Stromal cell of bone marrow (primary cell): ENCODE results near the gene TRMT112.
"Not testable (repeated sequence)": the region's sequence is repeated elsewhere in the genome, so short reads cannot be mapped to it uniquely, and the experiment has no call there.

Experiments used
- DNase-seq: peaks from one replicate; pipeline ENCODE4 v3.0.0-alpha.2; 2012; ENCODE audit warnings: low read depth

TRMT112 gene

DNA sequence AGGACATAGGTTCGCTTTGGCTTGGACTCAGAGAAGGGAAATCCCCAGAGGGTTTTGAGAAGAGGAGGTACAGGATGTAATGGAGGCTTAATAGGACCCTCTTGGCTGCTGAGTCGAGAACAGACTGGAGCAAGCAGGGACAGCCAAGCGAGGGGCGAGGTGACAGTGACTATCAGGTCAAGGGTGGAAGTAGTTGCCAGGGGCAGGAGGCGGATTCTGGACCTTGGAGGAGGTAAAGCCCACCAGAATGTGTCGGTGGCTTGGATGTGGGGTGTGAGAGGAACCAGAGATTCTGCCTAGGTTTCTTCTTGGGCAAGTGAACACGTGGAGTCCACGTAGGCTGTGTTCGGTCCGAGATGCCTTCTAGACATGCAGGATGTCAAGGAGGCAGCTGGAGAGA, 4.4 kb downstream of the TRMT112 start:
- no peak for DNase-seq

DNA sequence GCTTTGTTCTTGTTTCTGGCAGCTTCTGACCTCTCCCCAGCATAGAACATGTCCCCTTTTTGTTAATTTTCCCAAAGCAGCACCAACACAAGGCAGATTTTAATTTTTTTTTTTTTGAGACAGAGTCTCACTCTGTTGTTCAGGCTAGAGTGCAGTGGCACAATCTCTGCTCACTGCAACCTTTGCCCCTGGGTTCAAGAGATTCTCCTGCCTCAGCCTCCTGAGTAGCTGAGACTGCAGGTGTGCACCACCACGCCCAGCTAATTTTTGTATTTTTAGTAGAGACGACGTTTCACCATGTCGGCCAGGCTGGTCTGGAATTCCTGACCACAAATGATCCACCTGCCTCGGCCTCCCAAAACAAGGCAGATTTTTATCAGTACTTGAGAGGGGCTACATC, 9.6 kb downstream of the TRMT112 start:
- not testable (repeated sequence) for DNase-seq

DNA sequence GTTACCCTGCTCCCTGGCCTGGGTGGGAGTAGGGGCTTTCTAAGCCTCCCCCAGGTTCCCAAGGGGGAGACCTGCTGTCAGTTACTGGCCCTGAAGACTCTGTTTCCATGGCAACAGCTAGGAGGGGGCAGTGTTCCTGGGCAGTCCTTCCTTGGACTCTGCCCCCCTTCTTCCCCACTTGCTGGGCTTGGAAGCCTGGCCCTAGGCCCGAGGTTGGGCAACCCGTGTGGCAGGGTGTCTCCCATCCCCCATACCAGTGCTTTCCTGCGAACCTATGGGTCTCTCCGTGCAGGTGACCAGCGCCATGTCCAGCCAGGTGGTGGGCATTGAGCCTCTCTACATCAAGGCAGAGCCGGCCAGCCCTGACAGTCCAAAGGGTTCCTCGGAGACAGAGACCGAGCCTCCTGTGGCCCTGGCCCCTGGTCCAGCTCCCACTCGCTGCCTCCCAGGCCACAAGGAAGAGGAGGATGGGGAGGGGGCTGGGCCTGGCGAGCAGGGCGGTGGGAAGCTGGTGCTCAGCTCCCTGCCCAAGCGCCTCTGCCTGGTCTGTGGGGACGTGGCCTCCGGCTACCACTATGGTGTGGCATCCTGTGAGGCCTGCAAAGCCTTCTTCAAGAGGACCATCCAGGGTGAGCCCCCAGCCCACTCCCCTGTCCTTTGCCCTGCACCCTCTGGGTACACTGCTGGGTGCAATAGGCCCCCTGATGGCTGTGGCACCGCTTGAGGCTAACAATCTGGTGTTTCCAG, 10.3 kb downstream of the TRMT112 start:
- DNase-seq: no peak

DNA sequence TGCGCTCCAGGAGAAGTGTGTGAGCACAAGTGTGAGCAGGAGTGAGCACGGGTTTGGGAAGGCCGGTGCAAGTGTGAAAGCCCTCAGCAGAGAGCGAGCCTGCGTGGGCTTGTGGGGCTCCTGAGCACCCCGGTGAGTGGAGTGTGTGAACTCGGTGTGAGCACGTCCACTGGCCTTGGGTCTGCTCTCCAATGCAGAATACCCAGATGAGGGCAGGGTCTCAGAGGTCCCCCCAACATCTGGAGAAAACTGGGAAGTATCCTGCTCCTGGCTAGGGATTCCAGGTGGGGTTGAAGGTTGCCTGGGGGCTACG, 10.8 kb downstream of the TRMT112 start:
- DNase-seq: no peak

DNA sequence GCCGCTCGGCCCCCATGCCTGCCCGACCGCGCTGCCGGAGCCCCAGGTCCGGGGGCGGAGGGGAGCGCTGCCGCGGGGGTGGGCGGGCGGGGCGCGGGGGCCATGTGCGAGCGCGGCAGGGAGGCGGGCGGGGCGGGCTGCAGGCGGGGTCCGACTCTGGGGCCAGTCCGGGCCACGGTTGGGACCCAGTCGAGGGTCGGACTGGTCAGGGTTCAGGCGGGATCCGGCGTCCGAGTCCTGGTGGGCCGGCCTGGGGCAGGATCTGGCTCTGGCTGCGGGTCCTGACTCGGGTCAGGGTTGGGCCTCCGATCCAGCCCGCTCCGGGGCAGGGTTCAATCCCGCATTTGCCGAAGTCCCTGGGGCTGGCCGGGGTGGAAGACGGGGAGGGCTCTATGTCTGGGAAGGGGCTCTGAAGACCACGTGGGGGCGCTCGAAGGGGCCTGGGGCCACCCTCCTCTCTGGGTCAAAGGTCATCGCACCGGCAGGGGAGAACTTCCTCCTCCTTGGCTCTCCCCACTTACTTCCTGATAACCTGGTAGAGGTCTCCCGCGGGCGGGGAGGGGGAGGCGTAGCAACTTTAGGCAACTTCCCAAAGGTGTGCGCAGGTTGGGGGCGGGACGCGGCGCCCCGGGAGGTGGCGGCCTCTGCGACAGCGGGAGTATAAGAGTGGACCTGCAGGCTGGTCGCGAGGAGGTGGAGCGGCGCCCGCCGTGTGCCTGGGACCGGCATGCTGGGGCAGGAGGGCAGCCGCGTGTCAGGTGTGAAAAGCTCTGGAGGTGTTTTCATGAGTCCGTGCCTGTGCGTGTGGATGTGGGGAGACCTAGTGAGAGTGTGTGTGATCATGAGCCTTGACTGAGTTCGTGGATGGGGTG, 11.4 kb downstream of the TRMT112 start:
- no peak for DNase-seq

DNA sequence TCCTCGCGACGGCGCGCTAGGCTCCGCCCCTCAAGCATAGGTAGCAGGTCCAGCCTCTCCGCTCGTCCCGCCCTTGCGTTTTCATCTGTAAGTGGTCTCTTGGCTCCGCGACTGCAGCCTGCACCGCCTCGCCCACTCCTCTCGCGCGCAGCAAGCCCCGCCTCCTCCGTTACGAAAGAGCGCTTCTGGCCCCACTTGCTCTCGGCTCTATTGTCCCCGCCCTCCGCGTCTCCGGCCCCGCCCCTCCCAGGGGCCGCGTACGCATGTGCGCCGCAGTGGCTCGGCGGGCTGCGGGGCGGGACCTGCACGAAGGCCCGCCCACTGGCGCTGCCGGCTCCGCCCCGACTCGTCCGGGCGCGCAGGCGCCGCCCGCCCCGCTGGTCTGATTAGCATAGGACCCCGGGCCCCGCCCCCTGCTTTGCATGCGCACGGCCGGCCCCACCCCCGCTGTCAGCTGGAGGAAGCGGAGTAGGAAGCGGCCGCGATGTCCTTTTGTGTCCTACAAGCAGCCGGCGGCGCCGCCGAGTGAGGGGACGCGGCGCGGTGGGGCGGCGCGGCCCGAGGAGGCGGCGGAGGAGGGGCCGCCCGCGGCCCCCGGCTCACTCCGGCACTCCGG, 12.2 kb downstream of the TRMT112 start, which contains the start of gene ESRRA:
ESRRA (plus strand) TSS at position 450 of the 616 bp plus-strand sequence. CDS start 1,656 bp downstream, outside the sequence.
- DNase-seq: peak; percentile 88

DNA sequence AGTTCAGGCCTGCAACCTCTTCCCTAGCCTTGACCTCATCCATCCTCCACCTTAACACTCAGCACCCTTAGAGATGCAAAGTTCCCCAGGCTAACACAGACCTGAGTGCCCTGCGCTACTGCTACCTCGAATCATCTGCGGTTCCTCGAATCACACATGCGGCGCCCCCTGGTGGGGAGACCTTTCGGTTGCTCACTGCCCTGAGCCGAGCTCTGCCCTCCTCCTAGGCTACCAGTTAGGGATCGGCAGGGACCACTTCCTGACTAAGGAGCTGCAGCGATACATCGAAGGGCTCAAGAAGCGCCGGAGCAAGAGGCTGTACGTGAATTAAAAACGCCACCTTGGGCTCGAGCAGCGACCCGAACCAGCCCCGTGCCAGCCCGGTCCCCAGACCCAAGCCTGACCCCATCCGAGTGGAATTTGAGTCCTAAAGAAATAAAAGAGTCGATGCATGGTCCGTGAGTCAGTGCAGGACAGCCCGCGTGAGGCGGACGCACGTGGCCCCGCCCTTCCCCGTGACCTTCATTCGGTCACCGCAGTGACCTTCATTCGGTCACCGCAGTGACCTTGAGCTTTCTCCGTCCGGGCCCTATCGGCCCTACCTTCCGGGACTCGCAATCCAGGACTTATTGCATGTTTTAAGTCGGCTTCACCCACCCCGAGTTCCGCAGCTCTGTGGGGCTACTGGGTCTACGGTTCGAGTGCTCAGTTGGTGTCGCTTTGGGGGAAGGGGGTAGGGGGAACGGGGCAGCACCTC, 12.9 kb downstream of the TRMT112 start:
- DNase-seq: peak; percentile 74

DNA sequence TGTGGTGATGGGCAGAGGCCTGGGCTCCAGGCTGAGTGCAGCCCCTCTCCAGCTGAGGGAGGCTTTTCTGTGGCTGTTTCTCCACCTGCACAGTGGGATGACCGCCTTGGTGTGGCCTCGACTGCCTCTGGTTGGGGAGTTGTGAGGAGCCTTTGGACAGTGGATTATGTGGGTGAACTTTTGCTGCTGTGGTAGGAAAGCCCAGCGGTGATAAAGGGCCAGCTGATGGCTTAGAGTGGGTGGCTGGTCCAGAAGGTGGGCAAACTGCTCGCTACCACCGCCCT, 13.4 kb downstream of the TRMT112 start:
- DNase-seq: no peak

DNA sequence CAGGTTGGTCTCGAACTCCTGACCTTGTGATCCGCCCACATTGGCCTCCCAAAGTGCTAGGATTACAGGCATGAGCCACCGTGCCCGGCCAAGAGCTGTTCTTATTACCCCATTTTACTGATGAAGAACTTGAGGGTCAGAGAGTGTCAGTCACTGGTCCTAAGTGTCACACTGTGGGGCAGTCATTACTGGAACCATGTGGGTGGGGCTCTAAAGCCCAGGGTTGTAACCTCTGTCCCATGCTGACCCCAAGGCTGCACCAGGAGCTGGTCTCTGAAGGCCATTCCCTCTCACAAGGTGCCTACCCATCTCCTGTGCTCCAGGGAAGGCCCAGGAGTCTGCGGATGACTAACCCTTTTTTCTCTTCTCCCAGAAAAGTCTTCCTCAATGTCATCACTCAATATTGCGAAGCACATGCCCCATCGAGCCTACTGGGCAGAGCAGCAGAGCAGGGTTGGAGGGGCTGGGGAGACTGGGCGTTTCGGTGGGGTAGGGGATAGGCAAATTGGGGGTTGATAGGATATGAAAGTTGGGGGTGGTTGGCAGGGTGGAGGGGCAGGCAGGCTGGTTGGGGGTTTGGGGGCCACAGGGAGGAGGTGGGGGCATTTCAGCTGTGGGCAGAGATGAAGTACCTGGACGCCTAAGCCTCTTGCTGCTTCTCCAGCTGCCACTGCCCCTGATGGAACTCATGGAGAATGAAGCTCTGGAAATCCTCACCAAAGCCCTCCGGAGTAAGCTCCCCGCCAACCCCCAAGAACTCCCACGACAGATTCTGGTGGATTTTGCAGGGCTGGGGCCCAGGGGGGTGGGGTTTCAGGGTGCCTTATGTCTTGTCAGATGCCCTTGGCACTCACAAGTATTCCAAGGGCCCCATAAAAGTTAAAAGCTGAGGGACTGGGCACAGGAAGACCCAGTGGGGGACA, 14.0 kb downstream of the TRMT112 start:
- DNase-seq: no peak

DNA sequence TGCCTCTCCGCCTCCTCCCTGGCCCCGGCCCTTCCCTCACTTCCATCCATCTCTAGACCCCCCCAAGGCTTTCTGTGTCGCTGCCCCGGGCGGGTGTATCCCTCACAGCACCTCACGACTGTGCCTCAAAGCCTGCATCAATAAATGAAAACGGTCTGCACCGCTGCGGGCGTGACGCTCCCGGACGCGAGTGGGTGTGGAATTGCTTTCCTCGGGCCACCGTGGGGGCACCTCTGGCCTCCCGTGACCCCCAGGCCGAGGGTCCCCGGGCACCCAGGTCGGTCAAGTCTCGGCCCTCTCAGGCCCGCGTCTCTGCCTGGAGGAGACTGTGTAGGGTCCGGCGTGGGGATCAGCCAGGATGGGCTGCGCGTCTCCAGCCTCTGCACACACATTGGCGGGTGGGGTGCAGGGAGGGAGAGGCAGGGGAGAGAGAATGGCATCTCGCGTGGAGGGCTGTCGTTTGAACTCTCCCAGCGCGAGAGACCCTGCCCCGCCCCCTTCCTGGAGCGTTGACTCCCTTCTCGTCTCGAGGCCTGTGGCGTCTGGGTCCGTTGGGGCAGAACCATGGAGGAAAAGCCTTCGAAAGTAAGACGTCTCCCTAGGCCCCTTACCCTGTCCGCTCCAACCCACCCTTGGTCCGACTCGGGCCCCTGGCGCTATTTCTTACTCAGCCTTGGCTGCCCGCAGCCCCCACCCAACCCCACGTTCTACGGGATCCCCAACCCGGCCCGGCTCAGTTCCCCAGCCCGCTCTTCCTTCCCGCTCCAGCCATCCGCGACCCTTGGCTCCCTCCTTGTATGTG, 17.3 kb downstream of the TRMT112 start, which contains the start of gene CATSPERZ:
CATSPERZ (plus strand) TSS at position 512 of the 802 bp plus-strand sequence; CDS start at position 565, 53 bp downstream.
- DNase-seq: no peak

DNA sequence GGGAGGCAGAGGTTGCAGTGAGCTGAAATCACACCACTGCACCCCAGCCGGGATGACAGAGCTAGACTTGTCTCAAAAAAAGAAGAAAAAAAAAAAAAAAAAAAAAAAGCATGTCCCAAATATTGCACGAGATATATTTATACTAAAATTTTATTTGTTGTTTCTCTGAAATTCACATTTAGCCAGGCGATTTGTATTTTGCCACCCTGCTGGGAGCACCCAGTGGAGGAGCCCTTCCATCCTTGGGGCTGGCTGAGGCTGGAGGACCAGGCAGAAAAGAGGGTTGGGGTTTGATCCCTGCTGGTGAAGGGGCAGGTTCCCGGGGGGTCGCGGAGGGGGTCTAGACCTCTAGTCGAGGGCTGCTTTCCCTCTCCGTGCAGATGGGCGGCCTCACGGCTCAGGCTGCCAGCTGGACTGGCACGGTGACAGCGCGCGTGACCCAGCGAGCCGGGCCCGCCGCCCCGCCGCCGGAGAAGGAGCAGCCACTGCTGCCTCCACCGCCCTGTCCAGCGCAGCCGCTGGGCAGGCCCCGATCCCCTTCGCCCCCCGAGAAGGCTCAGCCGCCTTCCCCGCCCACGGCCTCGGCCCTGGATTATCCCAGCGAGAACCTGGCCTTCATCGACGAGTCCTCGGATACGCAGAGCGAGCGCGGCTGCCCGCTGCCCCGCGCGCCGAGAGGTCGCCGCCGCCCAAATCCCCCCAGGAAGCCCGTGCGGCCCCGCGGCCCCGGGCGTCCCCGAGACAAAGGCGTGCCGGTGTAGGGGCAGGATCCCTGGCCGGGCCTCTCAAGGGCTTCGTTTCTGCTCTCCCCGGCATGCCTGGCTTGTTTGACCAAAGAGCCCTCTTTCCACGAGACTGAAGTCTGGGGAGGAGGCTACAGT, 18.2 kb downstream of the TRMT112 start:
- no peak for DNase-seq

DNA sequence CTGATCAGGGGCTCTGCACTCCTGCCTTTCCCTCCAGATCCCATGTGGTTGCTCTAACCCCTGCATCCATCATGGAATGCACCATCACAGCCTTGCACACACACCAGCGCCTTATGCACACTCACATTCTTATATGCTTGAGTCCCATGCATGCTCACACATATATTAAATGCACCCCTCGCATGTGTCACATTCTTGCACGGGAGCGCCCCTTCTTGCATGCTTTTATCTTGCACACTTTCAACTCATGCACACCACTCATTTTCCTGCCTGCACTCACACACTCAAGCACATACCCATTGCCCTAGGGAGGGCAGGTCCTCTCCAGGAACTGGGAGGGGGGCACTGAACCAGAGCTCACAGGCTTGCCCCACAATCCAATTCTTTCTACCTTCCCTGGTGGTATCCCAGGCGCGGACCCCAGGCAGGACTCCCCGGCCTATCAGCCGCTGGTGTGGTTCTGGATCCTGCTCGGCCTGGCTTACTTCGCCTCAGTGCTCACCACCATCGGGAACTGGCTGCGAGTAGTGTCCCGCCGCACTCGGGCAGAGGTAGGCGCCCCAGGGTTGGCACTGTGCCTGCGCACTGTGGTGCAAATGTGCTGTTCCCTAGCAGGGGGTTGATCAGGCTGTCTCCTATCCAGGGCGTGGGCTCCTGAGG, 19.5 kb downstream of the TRMT112 start:
- DNase-seq: no peak

DNA sequence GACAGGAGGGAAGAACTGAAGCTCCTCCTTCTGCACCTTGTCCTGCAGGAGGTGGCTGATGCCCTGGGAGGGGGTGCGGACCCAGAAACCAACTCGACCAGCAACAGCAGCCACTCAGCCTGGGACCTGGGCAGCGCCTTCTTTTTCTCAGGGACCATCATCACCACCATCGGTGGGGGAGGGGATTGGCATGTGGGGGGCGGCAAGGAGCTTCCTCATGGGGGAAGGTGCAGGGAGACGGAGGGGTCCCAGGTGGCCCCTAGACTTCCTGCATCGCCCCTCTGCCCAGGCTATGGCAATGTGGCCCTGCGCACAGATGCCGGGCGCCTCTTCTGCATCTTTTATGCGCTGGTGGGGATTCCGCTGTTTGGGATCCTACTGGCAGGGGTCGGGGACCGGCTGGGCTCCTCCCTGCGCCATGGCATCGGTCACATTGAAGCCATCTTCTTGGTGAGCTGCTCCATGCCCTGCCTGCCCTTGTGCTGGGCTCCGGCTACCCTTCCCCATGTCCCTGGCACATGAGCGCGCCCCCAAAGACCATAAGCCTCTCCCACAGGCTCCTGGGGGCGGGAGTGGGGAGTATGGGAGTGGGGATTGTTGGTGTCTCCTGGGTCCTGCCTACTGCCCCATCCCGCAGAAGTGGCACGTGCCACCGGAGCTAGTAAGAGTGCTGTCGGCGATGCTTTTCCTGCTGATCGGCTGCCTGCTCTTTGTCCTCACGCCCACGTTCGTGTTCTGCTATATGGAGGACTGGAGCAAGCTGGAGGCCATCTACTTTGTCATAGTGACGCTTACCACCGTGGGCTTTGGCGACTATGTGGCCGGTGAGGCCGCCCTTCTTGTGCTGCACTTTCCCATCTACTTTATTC, 20.3 kb downstream of the TRMT112 start:
- DNase-seq: no peak

DNA sequence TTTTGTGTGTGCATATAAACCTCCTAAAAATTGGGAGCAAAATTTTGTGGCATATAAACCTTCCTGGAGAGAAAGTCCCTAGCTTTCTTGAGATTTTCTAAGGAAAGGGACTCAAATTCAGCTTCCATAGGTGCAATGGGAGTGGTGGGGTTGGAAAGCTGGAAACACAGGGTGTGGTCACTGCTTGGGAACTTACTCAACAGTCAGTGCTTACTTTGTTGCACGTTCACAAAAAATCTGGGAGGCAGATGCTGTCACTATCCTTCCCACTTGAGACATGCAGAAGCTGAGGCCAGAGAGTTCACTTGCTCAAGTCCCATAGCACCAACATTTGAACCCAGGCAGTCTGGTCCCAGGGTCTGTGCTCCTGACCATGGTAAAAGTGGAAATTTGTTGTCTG, 21.1 kb downstream of the TRMT112 start:
- DNase-seq: no peak

DNA sequence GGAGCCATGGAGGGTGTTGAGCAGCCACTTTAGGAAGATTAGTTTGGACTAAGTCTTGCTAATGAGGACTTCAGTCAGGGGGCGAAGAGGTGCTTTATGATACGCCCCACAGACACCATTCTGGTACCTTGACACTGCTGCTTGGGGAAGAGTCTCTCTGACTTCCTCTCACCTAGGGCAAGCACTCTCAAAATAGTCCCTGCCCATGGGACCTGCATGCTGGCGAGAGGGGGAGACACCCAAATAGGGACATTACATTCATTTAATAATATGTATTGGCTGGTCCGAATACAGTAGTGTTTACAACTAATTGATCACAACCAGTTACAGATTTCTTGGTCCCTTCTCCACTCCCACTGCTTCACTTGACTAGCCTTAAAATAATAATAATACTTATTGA, 21.6 kb downstream of the TRMT112 start:
- DNase-seq: no peak

DNA sequence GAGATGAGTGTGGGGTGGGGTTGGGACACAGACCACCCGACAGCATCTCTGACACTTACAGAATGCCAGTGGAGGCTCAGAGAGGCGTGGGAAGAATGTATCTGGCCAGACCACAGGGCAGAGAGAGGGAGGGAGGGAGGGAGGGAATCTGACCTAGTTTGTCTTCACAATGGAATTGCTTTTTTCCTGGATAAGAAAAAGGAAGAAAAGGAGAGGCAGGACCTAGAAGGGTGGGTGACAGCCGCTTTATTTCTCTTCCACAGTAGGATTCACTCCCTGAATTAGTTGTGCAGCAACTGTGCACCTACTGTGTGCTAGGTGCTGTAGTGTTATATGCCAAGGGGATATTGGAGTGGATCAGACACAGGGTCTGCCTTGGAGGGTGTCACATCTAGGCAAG, 22.6 kb downstream of the TRMT112 start:
- no peak for DNase-seq

DNA sequence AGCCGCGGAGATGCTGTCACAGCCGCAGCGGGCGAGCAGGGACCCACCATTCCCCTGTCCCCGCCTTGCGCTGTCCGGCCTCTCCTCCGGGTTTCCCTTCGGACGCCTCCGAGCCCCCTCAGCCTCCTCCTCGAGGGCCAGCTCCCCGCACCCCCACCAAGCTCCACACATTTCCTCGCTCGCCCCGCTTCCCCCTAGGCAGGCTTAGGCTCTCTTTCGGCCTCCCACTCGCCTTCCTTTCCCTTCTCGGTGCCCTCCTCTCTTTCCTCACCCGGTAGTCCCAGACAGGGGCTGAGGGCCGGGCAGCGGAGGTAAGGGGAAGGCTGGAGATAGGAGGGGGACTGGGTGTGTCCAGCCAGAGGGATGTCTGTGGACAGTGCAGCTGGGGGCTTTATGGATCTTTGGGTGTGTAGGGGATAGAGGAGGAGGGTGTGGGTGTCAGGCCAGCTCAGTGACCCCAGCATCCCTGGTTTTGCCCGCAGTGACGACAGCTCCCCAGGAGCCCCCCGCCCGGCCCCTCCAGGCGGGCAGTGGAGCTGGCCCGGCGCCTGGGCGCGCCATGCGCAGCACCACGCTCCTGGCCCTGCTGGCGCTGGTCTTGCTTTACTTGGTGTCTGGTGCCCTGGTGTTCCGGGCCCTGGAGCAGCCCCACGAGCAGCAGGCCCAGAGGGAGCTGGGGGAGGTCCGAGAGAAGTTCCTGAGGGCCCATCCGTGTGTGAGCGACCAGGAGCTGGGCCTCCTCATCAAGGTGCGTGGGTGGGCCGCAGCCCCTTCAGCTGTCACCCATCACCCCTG, 24.7 kb downstream of the TRMT112 start:
- DNase-seq: no peak
